Measurements from ENCODE around the gene SLC17A1.

DNA sequence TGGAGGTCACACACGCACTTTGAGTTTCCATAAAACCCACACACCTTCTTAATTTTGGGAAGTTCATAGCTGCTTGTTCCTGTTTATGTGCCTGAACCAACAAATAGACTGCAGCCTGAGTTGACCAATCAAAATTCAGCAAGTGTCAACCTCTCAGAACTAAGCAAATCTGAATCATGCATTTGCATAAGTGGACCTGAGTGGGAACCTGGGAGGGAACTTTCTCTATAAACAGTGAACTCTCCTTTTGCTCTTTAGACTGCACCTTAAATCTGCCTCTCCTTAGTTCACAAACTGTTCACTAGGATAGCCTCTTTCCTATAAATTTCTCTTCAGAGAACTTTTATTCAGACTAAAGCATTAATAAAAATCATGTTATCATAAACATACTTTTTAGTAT is 37.9 kb downstream of the SLC17A1 start:
- TF ChIP-seq, protein P1, sequence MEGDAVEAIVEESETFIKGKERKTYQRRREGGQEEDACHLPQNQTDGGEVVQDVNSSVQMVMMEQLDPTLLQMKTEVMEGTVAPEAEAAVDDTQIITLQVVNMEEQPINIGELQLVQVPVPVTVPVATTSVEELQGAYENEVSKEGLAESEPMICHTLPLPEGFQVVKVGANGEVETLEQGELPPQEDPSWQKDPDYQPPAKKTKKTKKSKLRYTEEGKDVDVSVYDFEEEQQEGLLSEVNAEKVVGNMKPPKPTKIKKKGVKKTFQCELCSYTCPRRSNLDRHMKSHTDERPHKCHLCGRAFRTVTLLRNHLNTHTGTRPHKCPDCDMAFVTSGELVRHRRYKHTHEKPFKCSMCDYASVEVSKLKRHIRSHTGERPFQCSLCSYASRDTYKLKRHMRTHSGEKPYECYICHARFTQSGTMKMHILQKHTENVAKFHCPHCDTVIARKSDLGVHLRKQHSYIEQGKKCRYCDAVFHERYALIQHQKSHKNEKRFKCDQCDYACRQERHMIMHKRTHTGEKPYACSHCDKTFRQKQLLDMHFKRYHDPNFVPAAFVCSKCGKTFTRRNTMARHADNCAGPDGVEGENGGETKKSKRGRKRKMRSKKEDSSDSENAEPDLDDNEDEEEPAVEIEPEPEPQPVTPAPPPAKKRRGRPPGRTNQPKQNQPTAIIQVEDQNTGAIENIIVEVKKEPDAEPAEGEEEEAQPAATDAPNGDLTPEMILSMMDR (IDR thresholded peaks at IDR 0.05 in 2 of 3, conservative IDR thresholded peaks at IDR 0.05 in 1 of 3; ENCODE audit: control insufficient read depth in 2 of 3, extremely low read depth in 1 of 3, insufficient read depth in 1 of 3, low read depth in 3 of 3, low read length in 3 of 3) = no peak
- TF ChIP-seq, protein P2, sequence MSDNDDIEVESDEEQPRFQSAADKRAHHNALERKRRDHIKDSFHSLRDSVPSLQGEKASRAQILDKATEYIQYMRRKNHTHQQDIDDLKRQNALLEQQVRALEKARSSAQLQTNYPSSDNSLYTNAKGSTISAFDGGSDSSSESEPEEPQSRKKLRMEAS (IDR thresholded peaks at IDR 0.05; ENCODE audit: low read depth, low read length) = no peak

Measured in GM12878 (cell line).